Measurements from ENCODE around the gene HCN2.

- no peak for TF ChIP-seq POLR2AphosphoS5 (IDR thresholded peaks at IDR 0.05)
- TF ChIP-seq CTCF (IDR thresholded peaks at IDR 0.05): no peak
These were observed 30.8 kb upstream of the HCN2 start for GRCh38 chr19:558770-559439.

Measured in transverse colon (tissue), 4 donors.